Neural cell (in vitro differentiated cells): Measurements from ENCODE around the gene HYAL1. TPM values are rescaled to one million over a fixed set of nuclear protein-coding genes. Genes with fewer than 3 reads are reported as not detected.
A peak's percentile ranks its signal among the peaks of the same experiment; 100 is the strongest.

Source experiments
- H2AFZ ChIP-seq: fragments of 200-600, 300-800 bp; sonication (generic), shearing (Covaris generic); 2 replicates; pipeline ENCODE4 v1.6.0; 2014; ENCODE audit warnings: low read depth, mild to moderate bottlenecking, antibody characterized with exemption, low read length, moderate library complexity
- H3F3A ChIP-seq: fragments of 200-600 bp; shearing (Covaris generic); 2 replicates; pipeline ENCODE4 v1.6.1; 2016; ENCODE audit warnings: mild to moderate bottlenecking, moderate library complexity, mixed read lengths, antibody characterized with exemption, low read length; ENCODE audit not compliant: insufficient read depth, poor library complexity, severe bottlenecking
- H3K27ac ChIP-seq: fragments of 200-600, 300-800 bp; sonication (generic), shearing (Covaris generic); 2 replicates; pipeline ENCODE4 v1.5.1; 2014; ENCODE audit warnings: mild to moderate bottlenecking, low read length, moderate library complexity
- H3K27me3 ChIP-seq: fragments of 300-800, 200-600 bp; sonication (generic), shearing (Covaris generic); 2 replicates; pipeline ENCODE4 v1.6.0; 2014; ENCODE audit warnings: mild to moderate bottlenecking, low read depth, low read length, moderate library complexity; ENCODE audit not compliant: insufficient read depth
- H3K36me3 ChIP-seq: fragments of 300-800, 200-600 bp; sonication (generic), shearing (Covaris generic); 2 replicates; pipeline ENCODE4 v1.5.1; 2014; ENCODE audit warnings: mild to moderate bottlenecking, antibody characterized with exemption, low read length, moderate library complexity; ENCODE audit not compliant: insufficient read depth
- H3K4me2 ChIP-seq: fragments of 300-800, 200-600 bp; sonication (generic), shearing (Covaris generic); 2 replicates; pipeline ENCODE4 v1.6.0; 2014; ENCODE audit warnings: mild to moderate bottlenecking, low read length
- H3K4me3 ChIP-seq: fragments of 300-800, 200-600 bp; sonication (generic), shearing (Covaris generic); 2 replicates; pipeline ENCODE4 v1.5.1; 2014; ENCODE audit warnings: mild to moderate bottlenecking, low read length, moderate library complexity
- H3K79me2 ChIP-seq: fragments of 200-600 bp; shearing (Covaris generic); replicated peaks from 2 replicates; pipeline ENCODE4 v1.6.0; 2014; ENCODE audit warnings: mild to moderate bottlenecking, low read length, moderate library complexity; ENCODE audit not compliant: insufficient read depth
- H3K9ac ChIP-seq: fragments of 300-800, 200-600 bp; sonication (generic), shearing (Covaris generic); 2 replicates; pipeline ENCODE4 v1.6.1; 2016; ENCODE audit warnings: mild to moderate bottlenecking, low read length, mixed read lengths
- H3K9me2 ChIP-seq: fragments of 200-600 bp; shearing (Covaris generic); 2 replicates; pipeline ENCODE4 v1.6.1; 2016; ENCODE audit warnings: mild to moderate bottlenecking, low read length, mixed read lengths; ENCODE audit not compliant: insufficient read depth
- H3K9me3 ChIP-seq: fragments of 200-600, 300-800 bp; sonication (generic), shearing (Covaris generic); 2 replicates; pipeline ENCODE4 v1.6.1; 2016; ENCODE audit warnings: mild to moderate bottlenecking, mixed run types, low read length, moderate library complexity, mixed read lengths
- H4K20me1 ChIP-seq: fragments of 200-600 bp; shearing (Covaris generic); 2 replicates; pipeline ENCODE4 v1.6.1; 2016; ENCODE audit warnings: mild to moderate bottlenecking, mixed run types; ENCODE audit not compliant: insufficient read depth
- CTCF ChIP-seq: fragments of 450-650 bp; IDR thresholded peaks from 2 replicates; pipeline ENCODE4 v1.5.1; 2014; ENCODE audit warnings: antibody characterized with exemption, mild to moderate bottlenecking, moderate library complexity; ENCODE audit not compliant: poor library complexity, severe bottlenecking
- EP300 ChIP-seq: fragments of 450-650 bp; conservative IDR thresholded peaks from 2 replicates; pipeline ENCODE4 v1.6.1; 2014; ENCODE audit warnings: antibody characterized with exemption, mild to moderate bottlenecking, moderate library complexity; ENCODE audit not compliant: poor library complexity, severe bottlenecking
- EZH2 ChIP-seq: fragments of 200-600, 300-800 bp; shearing (Covaris generic), sonication (generic); IDR thresholded peaks from 2 replicates; pipeline ENCODE4 v1.6.1; 2014; ENCODE audit warnings: antibody characterized with exemption, low read length, borderline replicate concordance, mild to moderate bottlenecking; ENCODE audit not compliant: insufficient read depth, poor library complexity, severe bottlenecking
- MXI1 ChIP-seq: fragments of 450-650 bp; conservative IDR thresholded peaks from 2 replicates; pipeline ENCODE4 v1.6.1; 2014; ENCODE audit warnings: antibody characterized with exemption, mild to moderate bottlenecking; ENCODE audit not compliant: poor library complexity, severe bottlenecking
- POLR2AphosphoS5 ChIP-seq: IDR thresholded peaks from 2 replicates; pipeline ENCODE4 v1.6.1; 2012
- RAD21 ChIP-seq: fragments of 450-650 bp; conservative IDR thresholded peaks from 2 replicates; pipeline ENCODE4 v1.6.1; 2014; ENCODE audit warnings: antibody characterized with exemption, mild to moderate bottlenecking, moderate library complexity
- REST ChIP-seq: IDR thresholded peaks from 2 replicates; pipeline ENCODE4 v1.6.1; 2012; ENCODE audit warnings: borderline replicate concordance
- SMC3 ChIP-seq: fragments of 450-650 bp; conservative IDR thresholded peaks from 2 replicates; pipeline ENCODE4 v1.6.1; 2014; ENCODE audit warnings: antibody characterized with exemption, mild to moderate bottlenecking, moderate library complexity; ENCODE audit not compliant: poor library complexity
- TAF1 ChIP-seq: IDR thresholded peaks from 2 replicates; pipeline ENCODE4 v1.6.1; 2012; ENCODE audit warnings: low read depth
- polyA plus RNA-seq: library from polyadenylated mRNA; depleted of rRNA; stranded (reverse); fragments of >200 nt; gene quantifications from 2 replicates; pipeline ENCODE4 v1.2.3, GENCODE V29; 2014

Gene HYAL1
- polyA plus RNA-seq, 1 donor from 2014 or later, result 2.2 TPM

- Histone ChIP-seq H3K27me3 (no peaks in the 10 kb centered on the region), H3F3A (no peaks in the 10 kb centered on the region), H3K4me2 (no peak overlapping the region), H4K20me1 (no peaks in the 10 kb centered on the region), H3K36me3 (no peaks in the 10 kb centered on the region), H3K27ac (peak overlapping the region; percentile 47), H3K4me3 (no peak overlapping the region), H3K9me2 (no peaks in the 10 kb centered on the region), H2AFZ (no peak overlapping the region), H3K79me2 (no peaks in the 10 kb centered on the region), H3K9ac (peak overlapping the region; percentile 47), H3K9me3 (no peaks in the 10 kb centered on the region)
- TF ChIP-seq POLR2AphosphoS5, result peak; percentile 1
- no peak for TF ChIP-seq MXI1
- no peak for TF ChIP-seq REST
- no peak for TF ChIP-seq CTCF
- no peak for TF ChIP-seq EZH2
- no peak for TF ChIP-seq RAD21
These were observed 38.9 kb downstream of the HYAL1 start for GRCh38 chr3:50264383-50264963.

- peak overlapping the region; percentile 47 for H3K9ac ChIP-seq
- H3K36me3 ChIP-seq, result no peaks in the 10 kb centered on the region
- H3K4me2 ChIP-seq, result no peak overlapping the region
- no peaks in the 10 kb centered on the region for H3K79me2 ChIP-seq
- H4K20me1 ChIP-seq, result no peaks in the 10 kb centered on the region
- TF ChIP-seq SMC3, result no peak
- TF ChIP-seq REST, result no peak
- no peak for TF ChIP-seq TAF1
- no peak for TF ChIP-seq CTCF
- TF ChIP-seq EP300, result no peak
- TF ChIP-seq EZH2, result no peak
- TF ChIP-seq MXI1, result no peak
- no peak for TF ChIP-seq RAD21
- TF ChIP-seq POLR2AphosphoS5, result no peak
- H3K27me3 ChIP-seq, result no peaks in the 10 kb centered on the region
- no peaks in the 10 kb centered on the region for H3K9me2 ChIP-seq
- H3K27ac ChIP-seq, result peak overlapping the region; percentile 37
- H2AFZ ChIP-seq, result no peak overlapping the region
- no peak overlapping the region for H3K4me3 ChIP-seq
- peaks cover 5% of the 10 kb centered on the region for H3F3A ChIP-seq
- no peaks in the 10 kb centered on the region for H3K9me3 ChIP-seq
These were observed 39.6 kb downstream of the HYAL1 start for GRCh38 chr3:50263478-50264382.
